GM18873 (cell line): ENCODE results near the gene SLAMF6.
"Not testable (repeated sequence)": the region's sequence is repeated elsewhere in the genome, so short reads cannot be mapped to it uniquely, and the experiment has no call there.

ENCODE experiments used
- ATAC-seq: cut with Tn5 transposase; IDR thresholded peaks from one replicate; pipeline ENCODE4 v1.9.1; 2021; ENCODE audit warnings: mild to moderate bottlenecking, moderate library complexity, moderate number of reproducible peaks; ENCODE audit not compliant: unreplicated experiment, low FRiP score

The SLAMF6 gene

GRCh38 chr1:160544647-160545046 is 21.6 kb upstream of the SLAMF6 start:
- ATAC-seq = no peak

- no peak for ATAC-seq
Measured at GRCh38 chr1:160542303-160542945, 19.4 kb upstream of the SLAMF6 start.

GRCh38 chr1:160541622-160542302 is 18.7 kb upstream of the SLAMF6 start:
- ATAC-seq = no peak

DNA sequence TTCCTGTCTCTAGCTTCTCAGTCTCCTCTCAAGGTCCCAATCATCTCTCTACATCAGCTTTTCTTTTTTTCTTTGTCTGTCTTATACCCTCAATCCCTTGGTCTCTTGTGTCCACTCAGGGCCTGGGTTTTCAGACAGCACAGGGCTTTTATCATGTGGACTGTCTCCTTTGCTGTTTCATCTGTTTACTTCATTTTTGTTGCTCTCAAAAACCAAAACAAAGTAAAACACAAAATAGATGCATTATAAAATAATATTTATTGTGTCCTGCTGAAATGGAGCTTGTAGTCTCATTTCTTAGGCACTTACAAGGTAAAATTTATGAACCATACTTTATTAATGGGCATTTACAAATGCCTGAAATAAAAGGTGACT is 17.8 kb upstream of the SLAMF6 start:
- no peak for ATAC-seq

- peak; percentile 85 for ATAC-seq
Measured at GRCh38 chr1:160539990-160540858, 17.2 kb upstream of the SLAMF6 start.

- ATAC-seq = no peak
Measured at GRCh38 chr1:160539684-160539989, 16.6 kb upstream of the SLAMF6 start.

GRCh38 chr1:160538985-160539651 is 16.1 kb upstream of the SLAMF6 start:
- ATAC-seq = no peak

DNA sequence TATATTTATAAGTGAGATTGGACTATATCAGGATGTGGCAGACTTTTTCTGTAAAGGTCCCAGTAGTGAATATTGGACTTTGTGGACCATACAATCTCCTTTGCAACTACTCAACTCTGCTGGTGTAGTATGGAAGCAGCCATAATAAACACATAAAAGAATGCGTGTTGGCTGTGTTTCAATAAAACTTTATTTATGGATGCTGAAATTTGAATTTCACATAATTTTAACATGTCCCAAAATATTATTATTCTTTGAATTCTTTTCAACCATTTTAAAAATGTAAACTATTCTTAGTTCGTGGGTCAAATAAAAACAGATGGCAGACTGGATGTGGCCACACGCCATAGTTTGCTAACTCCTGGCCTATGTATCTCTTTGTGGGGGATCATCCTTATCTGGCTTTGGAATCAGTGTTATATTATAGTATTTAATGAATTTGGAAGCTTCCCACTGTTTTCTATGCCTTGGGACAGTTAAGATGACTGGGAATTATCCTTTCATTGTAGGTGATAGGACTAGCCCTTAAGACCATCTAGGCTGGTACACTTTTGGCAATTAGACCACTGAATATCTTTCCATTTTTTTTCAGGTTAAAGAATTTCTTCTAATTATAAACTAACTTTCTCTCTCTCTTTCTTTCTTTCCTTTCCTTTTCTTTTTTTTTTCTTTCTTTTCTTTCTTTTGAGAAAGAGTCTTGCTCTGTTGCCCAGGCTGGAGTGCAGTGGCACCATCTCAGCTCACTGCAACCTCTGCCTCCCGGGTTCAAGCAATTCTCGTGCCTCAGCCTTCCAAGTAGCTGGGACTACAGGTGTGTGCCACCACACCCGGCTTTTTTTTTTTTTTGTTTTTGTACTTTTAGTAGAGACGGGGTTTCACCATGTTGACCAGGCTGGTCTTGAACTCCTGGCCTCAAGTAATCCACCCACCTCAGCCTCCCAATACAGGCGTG is 14.9 kb upstream of the SLAMF6 start:
- ATAC-seq = no peak

GRCh38 chr1:160534823-160535605 is 12.0 kb upstream of the SLAMF6 start:
- ATAC-seq = no peak

DNA sequence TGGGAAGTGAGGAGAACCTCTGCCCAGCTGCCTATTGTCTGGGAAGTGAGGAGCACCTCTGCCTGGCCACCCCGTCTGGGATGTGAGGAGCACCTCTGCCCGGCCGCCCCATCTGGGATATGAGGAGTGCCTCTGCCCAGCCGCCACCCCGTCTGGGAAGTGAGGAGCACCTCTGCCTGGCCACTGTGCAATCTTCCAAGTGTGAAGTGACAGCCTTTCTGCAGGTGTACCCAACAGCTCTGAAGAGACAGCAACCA is 9.4 kb upstream of the SLAMF6 start:
- ATAC-seq = not testable (repeated sequence)

DNA sequence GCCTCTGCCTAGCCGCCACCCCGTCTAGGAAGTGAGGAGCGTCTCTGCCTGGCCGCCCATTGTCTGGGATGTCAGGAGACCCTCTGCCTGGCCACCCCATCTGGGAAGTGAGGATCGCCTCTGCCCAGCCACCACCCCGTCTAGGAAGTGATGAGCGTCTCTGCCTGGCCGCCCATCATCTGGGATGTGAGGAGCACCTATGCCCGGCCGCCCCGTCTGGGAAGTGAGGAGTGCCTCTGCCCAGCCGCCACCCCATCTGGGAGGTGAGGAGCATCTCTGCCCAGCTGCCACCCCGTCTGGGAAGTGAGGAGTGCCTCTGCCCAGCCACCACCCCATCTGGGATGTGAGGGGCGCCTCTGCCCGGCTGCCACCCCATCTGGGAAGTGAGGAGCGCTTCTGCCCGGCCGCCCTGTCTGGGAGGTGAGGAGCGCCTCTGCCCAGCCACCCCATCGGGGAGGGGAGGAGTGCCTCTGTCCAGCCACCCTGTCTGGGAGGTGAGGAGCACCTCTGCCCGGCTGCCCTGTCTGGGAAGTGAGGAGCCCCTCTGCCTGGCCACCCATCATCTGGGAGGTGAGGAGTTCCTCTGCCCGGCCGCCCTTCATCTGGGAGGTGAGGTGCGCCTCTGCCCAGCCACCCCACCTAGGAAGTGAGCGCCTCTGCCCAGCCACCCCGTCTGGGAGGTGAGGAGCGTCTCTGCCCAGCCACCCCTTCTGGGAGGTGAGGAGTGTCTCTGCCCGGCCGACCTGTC is 8.9 kb upstream of the SLAMF6 start:
- ATAC-seq = not testable (repeated sequence)

DNA sequence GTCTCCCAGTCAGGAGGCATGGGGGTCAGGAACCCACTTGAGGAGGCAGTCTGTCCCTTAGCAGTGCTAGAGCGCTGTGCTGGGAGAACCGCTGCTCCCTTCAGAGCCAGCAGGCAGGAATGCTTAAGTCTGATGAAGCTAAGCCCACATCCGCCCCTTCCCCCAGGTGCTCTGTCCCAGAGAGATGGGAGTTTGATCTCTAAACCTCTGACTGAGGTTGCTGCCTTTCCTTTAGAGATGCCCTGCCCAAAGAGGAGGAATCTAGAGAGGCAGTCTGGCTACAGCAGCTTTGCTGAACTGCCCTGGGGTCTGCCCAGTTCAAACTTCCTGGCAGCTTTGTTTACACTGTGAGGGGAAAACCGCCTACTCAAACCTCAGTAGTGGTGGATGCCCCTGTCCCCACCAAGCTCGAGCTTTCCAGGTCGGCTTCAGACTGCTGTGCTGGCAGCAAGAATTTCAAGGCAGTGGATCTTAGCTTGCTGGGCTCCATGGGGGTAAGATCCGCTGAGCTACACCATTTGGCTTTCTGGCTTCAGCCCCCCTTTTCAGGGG is 6.4 kb upstream of the SLAMF6 start:
- ATAC-seq = not testable (repeated sequence)

DNA sequence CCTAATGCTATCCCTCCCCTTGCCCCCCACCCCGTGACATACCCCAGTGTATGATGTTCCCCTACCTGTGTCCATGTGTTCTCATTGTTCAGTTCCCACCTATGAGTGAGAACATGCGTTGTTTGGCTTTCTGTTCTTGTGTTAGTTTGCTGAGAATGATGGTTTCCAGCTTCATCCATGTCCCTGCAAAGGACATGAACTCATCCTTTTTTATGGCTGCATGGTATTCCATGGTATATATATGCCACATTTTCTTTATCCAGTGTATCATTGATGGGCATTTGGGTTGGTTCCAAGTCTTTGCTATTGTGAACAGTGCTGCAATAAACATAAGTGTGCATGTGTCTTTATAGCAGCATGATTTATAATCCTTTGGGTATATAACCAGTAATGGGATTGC is 734 bp upstream of the SLAMF6 start:
- ATAC-seq = not testable (repeated sequence)

DNA sequence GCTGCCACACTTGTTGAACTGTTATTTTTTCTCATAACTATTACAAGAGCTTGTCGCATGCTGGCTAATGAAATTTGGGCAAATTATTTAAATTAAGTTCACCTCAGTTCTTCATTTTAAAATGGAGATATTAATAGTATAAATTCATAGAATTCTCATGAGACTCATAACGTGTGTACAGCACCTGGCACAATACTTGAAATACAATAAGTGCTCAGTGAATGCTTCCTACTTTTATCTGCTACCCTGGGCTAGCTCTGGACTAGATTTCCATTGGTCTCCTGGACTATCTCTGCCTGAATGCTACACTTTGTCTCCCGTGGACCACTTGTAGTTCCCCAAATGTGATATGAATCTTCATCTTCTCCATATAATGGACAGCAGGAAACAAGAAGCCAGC is 919 bp downstream of the SLAMF6 start:
- no peak for ATAC-seq

- ATAC-seq = no peak
Measured at GRCh38 chr1:160521554-160521953, 1.5 kb downstream of the SLAMF6 start.

DNA sequence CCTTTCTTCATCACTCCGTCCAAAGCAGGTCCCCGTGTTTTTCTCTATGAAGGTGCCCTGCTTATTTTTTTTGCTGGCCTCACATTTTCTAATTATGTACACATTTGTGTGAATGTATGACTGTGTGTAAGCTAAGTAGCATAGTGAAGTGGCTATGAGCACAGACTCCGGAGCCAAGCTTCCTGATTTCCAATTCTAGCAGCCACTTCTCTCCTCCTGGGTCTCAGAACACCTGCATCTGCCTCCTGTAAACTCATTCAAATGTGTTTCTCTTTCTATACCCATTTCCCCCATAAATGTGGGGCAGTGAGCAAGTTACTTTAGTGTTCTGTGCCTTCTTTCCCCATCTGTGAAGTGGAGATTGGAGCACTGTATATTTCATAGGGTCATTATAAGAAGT is 2.1 kb downstream of the SLAMF6 start:
- peak; percentile 44 for ATAC-seq

GRCh38 chr1:160520582-160520981 is 2.5 kb downstream of the SLAMF6 start:
- no peak for ATAC-seq

GRCh38 chr1:160519642-160520435 is 3.2 kb downstream of the SLAMF6 start:
- ATAC-seq = no peak
